Measurements from ENCODE around the gene RELN.

Gene RELN

DNA sequence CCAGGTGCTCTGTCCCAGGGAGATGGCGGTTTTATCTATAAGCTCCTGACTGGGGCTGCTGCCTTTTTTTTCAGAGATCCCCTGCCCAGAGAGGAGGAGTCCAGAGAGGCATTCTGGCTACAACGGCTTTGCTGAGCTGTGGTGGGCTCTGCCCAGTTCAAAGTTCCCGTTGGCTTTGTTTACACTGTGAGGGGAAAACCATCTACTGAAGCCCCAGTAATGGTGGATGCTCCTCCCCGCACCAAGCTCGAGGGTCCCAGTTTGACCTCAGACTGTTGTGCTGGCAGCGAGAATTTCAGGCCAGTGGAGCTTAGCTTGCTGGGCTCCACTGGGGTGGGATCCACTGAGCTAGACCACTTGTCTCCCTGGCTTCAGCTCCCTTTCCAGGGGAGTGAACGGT, 527.1 kb downstream of the RELN start:
- no peak for FAIRE-seq

DNA sequence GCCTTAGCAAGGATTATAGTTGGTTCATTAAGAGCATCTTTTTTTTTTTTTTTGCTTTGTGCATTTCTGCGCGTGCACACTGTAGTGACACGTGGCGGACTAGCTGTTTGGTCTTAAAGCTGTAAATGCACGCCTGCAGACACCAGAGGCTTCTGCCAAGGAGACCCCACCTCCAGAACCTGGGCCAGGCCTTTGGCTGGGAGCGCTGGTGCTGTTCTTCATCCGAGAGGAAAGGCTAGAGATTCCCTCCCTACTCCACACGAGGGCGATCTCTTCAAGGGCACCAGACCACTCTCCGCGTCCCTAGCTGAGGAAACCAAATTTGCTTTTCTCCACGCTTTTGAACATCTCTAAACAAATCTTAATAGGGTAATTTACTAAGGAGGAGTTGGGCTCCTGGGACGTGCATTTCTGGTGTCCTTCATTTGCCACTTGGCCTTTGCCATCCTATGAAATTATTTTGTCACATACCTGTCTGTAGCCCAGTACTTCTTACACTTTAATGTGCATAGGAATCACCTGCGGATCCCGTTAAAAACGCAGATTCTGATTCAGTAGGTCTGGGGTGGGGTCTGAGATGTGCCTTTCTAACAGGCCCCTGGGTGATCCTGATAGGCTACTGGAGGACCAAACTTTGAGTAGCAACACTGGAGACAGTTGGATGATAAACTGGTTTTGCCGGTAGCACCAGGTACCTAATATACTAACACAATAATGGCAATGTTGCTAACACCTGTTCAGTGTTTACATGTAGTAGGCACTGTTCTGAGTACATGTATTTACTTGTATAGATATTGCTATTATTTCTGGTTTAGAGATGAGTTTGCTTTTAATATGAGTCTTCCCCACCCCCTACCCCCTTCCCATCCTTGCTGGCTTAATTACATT, 542.1 kb downstream of the RELN start:
- no peak for FAIRE-seq

DNA sequence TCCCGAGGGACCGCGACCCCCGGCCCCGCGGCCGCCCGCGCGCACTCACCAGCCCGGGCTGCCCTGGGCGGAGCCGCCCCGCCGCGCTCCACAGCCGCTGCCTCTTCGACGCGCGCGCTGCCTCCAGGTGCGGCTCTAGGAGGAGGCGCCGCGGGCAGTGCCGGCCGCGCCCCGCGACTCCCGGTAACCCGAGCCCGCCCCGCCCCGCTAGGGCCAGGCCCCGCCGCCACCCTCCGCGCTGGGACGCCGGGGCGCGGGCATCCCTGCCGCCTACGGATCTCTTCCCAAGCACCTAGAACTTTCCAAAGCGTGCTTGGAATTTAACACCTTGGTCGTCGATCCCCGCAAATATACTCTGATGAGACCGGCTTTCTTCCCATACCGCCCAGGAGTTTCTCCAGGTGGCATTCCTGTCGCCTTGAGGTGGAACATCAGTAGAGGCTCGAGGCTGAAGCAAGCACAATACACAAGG, 543.4 kb downstream of the RELN start, which contains the start of gene SLC26A5:
Gene SLC26A5, minus strand, starts transcription at position 159 of the 472 bp plus-strand sequence. CDS start 24,693 bp downstream, outside the sequence.
- no peak for FAIRE-seq

DNA sequence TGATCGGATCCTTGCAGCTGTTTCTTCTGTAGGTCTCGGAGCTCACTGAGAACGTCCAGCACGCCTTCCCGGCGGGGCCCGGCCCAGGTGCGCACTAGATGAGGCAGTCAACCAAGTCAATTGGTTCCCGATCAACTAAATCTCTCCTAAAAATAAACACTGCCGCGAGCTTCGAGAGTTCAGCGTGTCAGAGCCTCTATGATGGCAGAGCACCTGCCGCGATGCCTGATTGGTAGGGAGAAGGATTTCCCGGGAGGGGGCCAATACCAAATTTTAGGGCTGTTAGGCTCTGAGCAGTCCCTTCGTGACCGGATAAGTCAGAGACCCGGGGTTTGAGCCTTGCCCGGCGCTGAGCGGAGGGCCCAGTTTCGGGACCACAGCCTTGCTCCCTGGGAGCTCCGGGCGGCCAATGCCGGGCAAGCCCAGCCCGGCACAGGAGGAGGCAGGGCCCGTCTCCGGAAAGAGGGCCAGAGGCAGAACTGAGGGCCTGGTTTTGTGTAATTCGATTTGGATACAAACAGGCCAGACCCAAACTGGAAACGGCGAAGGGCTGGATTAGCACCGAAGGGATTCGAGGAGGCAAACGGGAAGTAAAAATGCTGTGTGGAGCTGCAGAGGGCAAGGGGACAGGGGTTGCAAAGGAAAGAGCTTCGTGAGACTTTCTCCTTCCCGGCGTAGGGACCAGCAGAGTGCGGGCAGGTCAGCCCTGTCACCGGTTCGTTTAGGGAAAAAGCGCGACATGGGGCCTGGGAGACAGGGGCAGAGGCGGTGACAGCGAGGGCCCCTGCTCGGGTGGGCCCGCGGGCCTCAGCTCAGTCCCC, 544.0 kb downstream of the RELN start:
- FAIRE-seq: no peak

DNA sequence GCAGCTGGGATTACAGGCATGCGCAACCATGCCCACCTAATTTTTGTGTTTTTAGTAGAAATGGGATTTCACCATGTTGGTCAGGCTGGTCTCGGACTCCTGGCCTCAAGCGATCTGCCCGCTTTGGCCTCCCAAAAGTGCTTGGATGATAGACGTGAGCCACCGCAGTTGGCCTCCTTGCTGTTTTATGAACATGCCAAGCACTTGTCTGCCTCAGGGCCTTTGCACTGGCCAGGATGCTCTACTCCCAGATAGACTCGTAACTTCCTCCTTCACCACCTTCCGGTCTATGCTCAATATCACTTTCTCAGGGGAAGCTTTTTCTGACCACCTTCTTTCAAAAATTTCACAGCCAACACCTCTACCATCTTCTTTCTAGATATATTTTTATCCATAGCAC, 549.8 kb downstream of the RELN start:
- FAIRE-seq: no peak

DNA sequence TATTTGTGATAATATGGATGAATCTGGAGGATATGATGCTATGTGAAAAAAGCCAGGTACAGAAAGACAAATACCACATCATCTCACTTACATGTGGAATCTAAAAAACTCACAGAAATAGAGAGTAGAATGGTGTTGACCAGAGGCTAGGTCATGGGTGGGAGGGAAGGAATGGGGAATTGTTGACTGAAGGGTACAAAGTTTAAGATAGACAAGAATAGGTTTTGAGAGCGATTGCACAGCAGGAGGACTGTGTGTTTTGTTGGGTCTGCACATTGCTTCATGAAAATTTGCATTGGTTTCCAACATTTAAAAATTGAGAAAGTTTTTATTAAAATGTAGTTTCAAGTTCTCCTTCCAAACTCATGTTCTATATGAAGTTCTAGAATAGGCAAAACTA, 551.8 kb downstream of the RELN start:
- no peak for FAIRE-seq

DNA sequence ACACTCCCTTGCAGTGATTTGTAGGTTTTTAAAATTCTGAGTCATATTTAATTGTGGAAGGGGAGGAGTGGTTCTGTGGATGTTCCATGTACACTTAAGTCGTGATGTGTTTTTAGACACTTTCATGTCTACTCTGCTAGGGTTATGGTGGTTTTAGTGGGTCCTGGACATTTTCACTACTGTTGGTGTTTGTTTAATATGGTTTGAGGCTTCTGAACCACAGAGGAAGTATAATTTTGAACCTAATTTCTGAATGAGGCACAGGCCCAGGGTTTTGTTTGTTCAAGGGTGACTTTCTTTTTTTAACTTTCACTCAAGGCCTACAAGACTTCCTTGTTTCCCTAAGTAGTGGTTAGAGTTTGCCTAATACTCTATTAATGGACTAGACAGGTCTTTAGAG, 556.7 kb downstream of the RELN start:
- no peak for FAIRE-seq

DNA sequence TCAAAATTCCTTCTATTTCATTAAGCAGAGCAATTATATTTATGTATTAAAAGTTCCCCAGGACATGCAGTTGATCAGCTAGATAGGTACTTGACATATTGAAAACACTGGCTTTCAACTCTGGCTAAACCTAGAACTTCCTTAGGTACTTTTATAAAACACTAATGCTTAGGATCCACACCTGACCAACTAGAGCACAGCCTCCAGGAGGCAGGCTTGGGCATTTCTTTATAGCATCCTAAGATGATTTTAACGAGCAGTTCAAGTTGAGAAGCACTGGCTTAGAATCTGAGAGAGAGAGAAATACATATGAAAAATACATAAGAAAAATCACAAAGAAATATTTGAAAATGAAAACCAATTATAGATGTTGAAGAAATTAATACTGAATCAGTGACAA, 564.3 kb downstream of the RELN start:
- FAIRE-seq: no peak

DNA sequence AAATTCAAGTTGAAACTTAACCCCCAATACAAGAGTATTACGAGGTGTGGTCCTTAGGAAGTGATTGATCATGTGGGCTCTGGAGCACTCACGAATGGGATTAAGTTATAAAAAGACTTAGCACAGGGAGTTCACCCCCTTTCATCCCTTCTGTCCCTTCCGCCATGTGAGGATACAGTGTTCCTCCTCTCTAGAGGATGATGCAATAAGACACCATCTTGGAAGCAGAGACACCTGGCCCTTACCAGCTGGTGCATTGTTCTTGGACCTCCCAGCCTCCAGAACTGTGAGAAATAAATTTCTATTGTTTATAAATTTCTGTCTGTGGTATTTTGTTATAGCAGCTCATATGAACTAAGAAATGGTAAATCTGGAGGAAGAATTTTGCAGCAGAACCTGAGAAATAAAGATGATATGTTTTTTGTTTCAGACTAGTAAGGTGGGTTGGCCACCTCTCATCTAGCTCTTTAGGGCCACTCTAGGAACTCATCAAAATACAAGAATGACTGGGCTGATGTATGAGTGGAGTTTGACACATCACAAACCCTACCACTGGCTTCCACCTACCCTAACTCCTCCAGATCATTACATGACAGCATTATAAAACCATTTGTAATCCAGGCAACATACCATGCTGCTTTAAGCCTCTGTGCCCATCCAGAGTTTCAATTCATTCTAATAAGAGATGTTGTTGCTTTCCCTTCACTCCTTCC, 565.8 kb downstream of the RELN start:
- no peak for FAIRE-seq

Measured in endometrium (tissue), 2 donors.